GM18519 (cell line): Measurements from ENCODE around the gene RALGAPA1.
A peak's percentile ranks its signal among the peaks of the same experiment; 100 is the strongest.
"Not testable (repeated sequence)": the region's sequence is repeated elsewhere in the genome, so short reads cannot be mapped to it uniquely, and the experiment has no call there.

ENCODE experiments used
- ATAC-seq: cut with Tn5 transposase; IDR thresholded peaks from one replicate; pipeline ENCODE4 v1.9.1; 2021; ENCODE audit warnings: mild to moderate bottlenecking, moderate library complexity; ENCODE audit not compliant: unreplicated experiment, low FRiP score

Gene RALGAPA1

GRCh38 chr14:35808638-35809563 is at the start of gene RALGAPA1:
TSS of gene RALGAPA1 (minus strand) at chr14:35809295. CDS start at chr14:35808835, 460 bp downstream.
- ATAC-seq, result peak; percentile 95

- no peak for ATAC-seq
These were observed 49.6 kb upstream of the RALGAPA1 start for GRCh38 chr14:35858521-35859209.

GRCh38 chr14:35855876-35856481 is 46.9 kb upstream of the RALGAPA1 start:
- peak; percentile 98 for ATAC-seq

- ATAC-seq, result no peak
These were observed 45.7 kb upstream of the RALGAPA1 start for GRCh38 chr14:35854696-35855270.

GRCh38 chr14:35853225-35853624 is 44.1 kb upstream of the RALGAPA1 start:
- no peak for ATAC-seq

- ATAC-seq, result no peak
These were observed 42.7 kb upstream of the RALGAPA1 start for GRCh38 chr14:35851823-35852222.

- ATAC-seq, result no peak
These were observed 40.0 kb upstream of the RALGAPA1 start for GRCh38 chr14:35849122-35849521.

- no peak for ATAC-seq
These were observed 38.5 kb upstream of the RALGAPA1 start for GRCh38 chr14:35847636-35848035.

GRCh38 chr14:35844494-35844893 is 35.4 kb upstream of the RALGAPA1 start:
- ATAC-seq, result no peak

GRCh38 chr14:35842245-35842644 is 33.1 kb upstream of the RALGAPA1 start:
- not testable (repeated sequence) for ATAC-seq

GRCh38 chr14:35841704-35842103 is 32.6 kb upstream of the RALGAPA1 start:
- not testable (repeated sequence) for ATAC-seq

- no peak for ATAC-seq
These were observed 26.3 kb upstream of the RALGAPA1 start for GRCh38 chr14:35835208-35835982.

- no peak for ATAC-seq
These were observed 20.4 kb upstream of the RALGAPA1 start for GRCh38 chr14:35829449-35829848.

- no peak for ATAC-seq
These were observed 18.8 kb upstream of the RALGAPA1 start for GRCh38 chr14:35827678-35828472.

GRCh38 chr14:35826952-35827416 is 17.9 kb upstream of the RALGAPA1 start:
- ATAC-seq, result no peak

- peak; percentile 99 for ATAC-seq
These were observed 17.3 kb upstream of the RALGAPA1 start, which contains the start of gene BRMS1L for GRCh38 chr14:35826218-35826951. TSS of gene BRMS1L (plus strand) at chr14:35826338. CDS start at chr14:35826517, 179 bp downstream.

GRCh38 chr14:35825968-35826217 is 16.8 kb upstream of the RALGAPA1 start:
- no peak for ATAC-seq

- not testable (repeated sequence) for ATAC-seq
These were observed 15.5 kb upstream of the RALGAPA1 start for GRCh38 chr14:35824446-35825165.
